Skin epidermis (tissue), 12 donors: ENCODE data around the gene DIDO1.
A peak's percentile ranks its signal among the peaks of the same experiment; 100 is the strongest.
"Not testable (repeated sequence)": the region's sequence is repeated elsewhere in the genome, so short reads cannot be mapped to it uniquely, and the experiment has no call there.

Source experiments
- H3K27ac ChIP-seq, 21 experiments: fragments of 200-600 bp; sonication (generic) in 11 of 21; one replicate each; pipeline ENCODE4 v1.5.0; 2020; ENCODE audit warnings: mild to moderate bottlenecking in 3 of 21, inconsistent platforms in 2 of 21, moderate library complexity in 2 of 21
- H3K4me3 ChIP-seq, 7 experiments: fragments of 200-600 bp; sonication (generic) in 2 of 7; one replicate each; pipeline ENCODE4 v1.5.0; 2020; ENCODE audit warnings: inconsistent platforms in 2 of 7, mild to moderate bottlenecking in 2 of 7, moderate library complexity in 1 of 7

The DIDO1 gene

DNA sequence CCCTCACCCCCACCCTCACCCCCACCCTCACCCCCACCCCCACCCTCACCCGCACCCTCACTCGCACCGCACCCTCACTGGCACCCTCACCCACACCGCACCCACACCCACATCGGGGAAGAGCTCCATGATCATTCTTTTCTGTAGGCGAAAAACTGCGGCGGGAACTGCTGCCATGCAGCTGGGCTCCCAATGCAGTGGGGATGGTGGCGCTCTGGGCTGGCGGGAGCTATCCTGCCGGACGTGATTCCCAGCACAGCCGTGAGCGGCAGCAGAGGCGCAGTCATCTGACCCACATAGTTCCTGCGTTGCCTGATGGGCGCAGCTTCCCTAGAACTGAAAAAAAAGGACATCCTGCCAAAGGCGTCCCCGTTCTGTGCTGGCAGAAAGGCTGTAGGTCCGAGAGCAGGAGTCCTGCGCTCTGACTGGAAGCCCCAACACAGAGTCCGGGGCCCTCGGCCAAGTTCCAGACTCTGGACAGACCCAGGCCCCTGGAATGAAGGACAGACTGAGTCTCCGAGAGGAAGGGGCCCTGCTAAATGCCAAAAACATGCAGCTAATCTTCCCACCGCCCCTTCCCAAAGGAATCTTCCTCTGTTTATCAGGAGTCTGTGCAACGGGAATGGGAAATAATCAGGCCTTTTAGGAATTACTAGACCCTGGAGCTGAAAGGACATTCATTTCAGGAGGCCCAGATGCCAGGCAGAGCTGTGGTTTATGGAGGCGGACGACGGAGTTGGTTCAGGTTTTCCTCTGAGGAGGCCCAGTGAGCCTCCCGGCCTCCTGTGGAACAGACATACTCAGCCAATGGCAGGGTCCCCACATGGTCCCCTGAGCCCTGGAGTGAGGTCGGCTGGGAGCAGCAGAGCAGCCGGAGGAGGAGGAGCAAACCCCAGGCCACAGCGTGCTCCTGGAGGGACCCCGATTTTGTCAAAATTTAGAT, 50.6 kb downstream of the DIDO1 start:
- Histone ChIP-seq H3K4me3 (no peak overlapping the region), H3K27ac (peak overlapping the region in 17 of 21 experiments; percentile 1 to 74 (median 50))

DNA sequence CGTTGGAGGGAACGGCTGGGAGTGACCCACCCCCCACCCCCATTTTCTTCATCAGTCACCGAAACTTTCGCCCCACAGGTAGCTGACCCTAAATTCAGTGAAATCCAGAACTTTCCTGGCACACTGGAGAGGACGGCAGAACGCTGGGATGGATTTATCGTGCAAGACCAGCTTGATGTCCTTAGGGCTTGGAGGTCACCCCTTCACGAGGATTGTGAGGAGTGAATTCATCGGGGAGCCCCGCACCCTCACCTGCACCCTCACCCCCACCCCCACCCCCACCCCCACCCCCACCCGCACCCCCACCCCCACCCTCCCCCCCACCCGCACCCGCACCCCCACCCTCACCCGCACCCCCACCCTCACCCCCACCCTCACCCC, 51.4 kb downstream of the DIDO1 start:
- Histone ChIP-seq H3K4me3 (no peak overlapping the region), H3K27ac (no peak overlapping the region)

DNA sequence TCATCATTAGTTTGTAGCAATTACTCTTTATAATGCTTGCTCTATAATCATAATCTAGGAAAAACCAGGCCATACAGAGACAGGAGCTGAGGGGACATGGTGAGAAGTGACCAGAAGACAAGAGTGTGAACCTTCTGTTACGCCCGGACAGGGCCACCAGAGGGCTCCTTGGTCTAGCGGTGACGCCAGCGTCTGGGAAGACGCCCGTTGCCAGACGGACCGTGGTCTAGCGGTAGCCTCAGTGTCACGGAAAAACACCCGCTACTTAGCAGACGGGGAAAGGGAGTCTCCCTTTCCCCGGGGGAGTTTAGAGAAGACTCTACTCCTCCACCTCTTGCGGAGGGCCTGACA, 52.6 kb downstream of the DIDO1 start:
- H3K27ac ChIP-seq, H3K4me3 ChIP-seq: not testable (repeated sequence)

DNA sequence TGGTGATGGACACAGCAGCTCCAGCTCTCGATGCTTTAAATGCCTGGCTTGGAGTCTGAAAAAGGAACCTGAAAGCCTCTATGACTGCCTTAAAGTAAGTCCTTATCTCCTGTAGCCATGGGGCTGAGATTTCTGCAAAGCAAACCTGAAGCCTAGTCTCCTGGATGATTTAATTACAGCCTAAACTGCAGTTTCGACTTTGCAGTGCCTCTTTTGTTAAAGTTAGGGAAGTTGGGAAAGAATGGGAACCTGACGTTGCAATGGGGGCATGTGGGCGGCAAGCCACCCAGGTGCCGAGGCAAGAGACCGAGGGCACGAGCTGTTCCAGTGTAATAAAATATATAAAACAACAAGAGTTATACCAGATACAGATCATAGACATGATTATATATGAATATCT, 53.0 kb downstream of the DIDO1 start:
- no peak overlapping the region for H3K27ac ChIP-seq

DNA sequence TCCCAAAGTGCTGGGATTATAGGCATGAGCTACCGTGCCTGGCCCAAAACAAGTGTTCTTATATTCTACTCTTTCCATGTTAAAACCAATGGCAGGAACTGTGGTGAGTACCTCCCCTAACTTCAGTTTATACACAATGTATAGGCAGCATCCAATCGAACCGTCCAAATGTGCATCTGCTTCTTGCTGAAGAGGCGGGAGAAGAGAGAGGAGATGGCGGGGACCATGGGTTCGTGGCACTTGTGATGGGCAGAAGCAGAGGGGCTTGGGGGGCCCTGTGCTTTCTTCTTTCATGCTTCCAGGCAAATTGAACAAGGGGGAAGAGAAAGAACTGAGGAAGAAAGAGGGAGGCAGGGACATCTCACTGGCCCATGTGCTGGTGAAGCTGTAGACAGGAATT, 53.4 kb downstream of the DIDO1 start:
- no peak overlapping the region for H3K27ac ChIP-seq
- H3K4me3 ChIP-seq = no peak overlapping the region

More for the DNA sequence above, 53.0 kb downstream of the DIDO1 start:
- no peak overlapping the region for H3K4me3 ChIP-seq

DNA sequence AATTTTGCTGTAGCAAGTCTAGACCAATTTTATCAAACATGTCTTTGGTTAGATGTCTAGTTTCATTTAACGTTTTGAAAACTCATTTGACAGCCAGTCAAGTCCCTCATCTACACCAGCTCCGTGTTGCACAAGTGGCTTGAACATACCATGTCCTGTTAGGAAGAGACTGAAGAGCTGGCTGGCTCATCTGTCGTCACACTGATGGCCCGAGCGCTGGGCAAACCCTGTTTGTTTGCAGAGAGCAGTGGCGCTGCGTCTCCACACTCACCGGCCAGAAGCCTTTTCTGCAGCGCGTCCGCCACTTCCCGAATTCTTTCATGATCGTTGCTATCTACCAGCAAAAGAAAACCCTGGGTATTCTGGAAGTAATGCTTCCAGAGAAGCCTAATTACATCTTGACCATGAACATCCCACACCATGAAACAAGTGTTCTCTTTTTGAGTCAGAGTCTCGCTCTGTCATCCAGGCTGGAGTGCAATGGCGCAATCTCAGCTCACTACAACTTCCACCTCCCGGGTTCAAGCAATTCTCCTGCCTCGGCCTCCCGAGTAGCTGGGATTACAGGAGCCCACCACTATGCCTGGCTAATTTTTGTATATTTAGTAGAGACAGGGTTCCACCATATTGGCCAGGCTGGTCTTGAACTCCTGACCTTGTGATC, 54.0 kb downstream of the DIDO1 start:
- Histone ChIP-seq H3K27ac (no peak overlapping the region), H3K4me3 (no peak overlapping the region)

DNA sequence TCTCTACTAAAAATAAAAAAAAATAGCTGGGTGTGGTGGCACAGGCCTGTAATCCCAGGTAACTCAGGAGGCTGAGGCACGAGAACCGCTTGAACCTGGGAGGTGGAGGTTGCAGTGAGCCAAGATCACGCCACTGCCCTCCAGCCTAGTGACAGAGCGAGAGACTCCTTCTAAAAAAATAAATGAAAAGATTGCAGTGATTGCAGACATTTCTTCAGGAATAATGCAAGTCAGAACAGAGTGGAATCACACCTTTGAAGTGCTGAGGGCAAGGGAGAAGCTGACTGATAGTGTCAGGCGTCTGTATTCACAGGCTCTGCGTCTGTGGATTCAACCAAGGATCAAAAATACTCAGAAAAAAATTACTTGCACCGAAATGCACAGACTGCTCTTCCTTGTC, 62.1 kb downstream of the DIDO1 start:
- H3K27ac ChIP-seq = no peak overlapping the region
- no peak overlapping the region for H3K4me3 ChIP-seq

DNA sequence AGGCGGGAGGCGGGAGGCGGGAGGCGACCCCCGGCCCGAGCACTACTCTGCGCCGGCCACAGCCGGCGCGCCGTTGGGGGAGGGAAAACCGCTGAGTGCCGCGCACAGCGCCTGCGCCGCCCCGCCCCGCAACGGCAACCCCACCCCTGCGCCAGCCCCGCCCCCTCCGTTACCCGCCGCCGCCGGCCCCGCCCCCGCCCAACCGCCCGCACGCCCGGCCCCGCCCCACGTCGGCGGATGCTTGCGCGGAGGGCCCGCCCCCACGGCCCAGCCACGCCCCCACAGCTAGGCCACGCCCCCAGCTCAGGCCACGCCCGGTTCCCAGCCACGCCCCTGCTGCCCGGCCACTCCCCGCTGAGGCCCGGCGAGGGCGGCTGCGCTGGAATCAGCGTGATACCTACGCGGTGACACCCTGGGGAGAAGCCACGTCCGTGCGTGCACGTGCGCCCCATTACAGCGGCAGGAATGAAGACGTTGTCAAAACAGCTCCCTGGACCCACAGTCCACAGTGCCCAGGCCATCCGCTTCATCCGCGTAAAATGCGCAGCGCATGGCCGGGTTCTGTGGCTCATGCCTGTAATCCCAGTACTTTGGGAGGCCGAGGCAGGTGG, 64.5 kb downstream of the DIDO1 start, which contains the start of gene TCFL5:
TSS of gene TCFL5 (minus strand) at position 97 of the 611 bp plus-strand sequence. CDS start 152 bp downstream, outside the sequence.
- H3K4me3 ChIP-seq = peak within 1 kb of the TSS; percentile 20 to 48 (median 28)
- H3K27ac ChIP-seq = peak within 1 kb of the TSS in 5 of 21 experiments; percentile 12 to 45 (median 27)

DNA sequence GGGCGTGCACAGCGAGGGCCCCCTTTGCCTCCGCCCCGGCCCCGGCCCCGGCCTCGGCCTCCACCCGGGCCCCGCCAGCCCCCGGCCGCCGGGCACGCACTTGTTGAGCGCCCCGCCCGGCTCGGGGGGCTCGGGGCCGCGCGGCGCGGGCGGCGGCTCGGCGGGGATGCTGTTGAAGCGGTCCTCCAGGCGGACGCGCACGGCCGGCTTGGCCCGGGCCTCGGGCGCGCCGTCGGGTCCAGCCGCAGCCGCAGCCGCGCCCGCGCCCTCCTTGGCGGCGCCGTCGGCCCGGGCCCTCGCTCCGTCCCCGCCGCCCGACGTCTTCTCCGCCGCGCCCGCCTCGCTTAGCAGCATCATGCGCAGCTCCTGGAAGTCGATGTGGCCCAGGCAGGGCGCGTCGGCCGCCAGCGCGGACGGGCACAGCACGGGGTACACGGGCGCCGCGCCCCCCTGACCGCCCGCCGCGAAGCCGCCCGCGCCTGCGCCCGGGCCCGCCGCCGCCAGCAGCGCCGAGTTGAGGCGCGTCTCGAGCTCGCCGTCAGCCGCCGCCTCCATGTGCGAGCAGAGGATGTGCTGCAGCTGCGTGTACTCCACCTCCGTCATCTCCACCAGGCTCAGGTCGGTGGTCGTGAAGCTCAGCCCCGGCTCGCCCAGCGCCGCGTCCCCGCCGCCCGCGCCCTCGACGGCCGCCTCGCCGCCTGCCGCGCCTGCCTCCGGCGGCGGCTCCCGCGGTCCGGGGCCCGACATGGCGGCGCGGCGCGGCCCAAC, 65.2 kb downstream of the DIDO1 start:
- H3K27ac ChIP-seq = peak overlapping the region in 4 of 21 experiments; percentile 1 to 45 (median 36)
- H3K4me3 ChIP-seq = peak overlapping the region; percentile 20 to 48 (median 28)

DNA sequence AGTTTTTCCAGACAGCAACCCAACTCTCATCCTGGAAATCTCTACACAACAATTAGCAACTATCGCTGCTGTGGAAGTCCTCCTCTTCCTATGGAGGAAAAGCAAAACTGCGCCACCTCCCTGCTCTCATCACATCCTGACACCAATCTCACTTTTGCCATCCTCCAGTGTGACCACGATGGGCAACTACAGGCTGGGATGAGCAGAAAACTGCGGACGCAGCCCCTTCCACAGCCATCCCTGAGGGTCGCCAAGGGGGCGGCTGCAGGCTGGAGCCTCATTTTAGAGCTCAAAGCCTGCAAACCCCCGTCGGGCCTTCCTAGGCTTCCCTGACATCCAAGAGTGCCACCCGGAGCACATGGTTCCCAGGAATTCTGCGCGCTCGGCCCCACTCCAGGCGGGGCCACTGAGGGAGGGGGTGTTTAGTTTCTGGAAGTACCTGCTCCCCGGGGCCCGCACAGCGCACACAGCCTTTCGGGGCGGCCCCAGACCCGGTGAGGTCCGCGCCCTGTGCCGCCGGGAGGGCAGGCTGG, 65.8 kb downstream of the DIDO1 start:
- peak overlapping the region in 6 of 21 experiments; percentile 1 to 45 (median 20) for H3K27ac ChIP-seq

DNA sequence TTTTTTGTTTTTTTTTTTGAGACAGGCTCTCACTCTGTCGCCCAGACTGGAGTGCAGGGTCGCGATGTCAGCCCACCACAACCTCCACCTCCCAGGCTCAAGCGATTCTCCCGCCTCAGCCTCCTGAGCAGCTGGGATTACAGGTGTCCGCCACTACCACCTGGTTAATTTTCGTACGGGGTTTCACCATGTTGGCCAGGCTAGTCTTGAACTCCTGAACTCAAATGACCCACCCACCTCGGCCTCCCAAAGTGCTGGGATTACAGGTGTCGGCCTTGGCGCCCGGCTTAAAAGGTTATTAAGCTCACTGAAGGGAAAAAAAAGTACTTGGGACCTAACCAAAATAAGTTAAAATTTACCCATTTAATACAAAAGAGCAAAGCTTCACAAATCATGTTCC, 66.6 kb downstream of the DIDO1 start:
- Histone ChIP-seq H3K4me3 (peak overlapping the region in 2 of 7 experiments; percentile 34 to 48), H3K27ac (peak overlapping the region in 1 of 21 experiments; percentile 9)

More for the DNA sequence above, 65.8 kb downstream of the DIDO1 start:
- H3K4me3 ChIP-seq = peak overlapping the region; percentile 16 to 48 (median 28)

DNA sequence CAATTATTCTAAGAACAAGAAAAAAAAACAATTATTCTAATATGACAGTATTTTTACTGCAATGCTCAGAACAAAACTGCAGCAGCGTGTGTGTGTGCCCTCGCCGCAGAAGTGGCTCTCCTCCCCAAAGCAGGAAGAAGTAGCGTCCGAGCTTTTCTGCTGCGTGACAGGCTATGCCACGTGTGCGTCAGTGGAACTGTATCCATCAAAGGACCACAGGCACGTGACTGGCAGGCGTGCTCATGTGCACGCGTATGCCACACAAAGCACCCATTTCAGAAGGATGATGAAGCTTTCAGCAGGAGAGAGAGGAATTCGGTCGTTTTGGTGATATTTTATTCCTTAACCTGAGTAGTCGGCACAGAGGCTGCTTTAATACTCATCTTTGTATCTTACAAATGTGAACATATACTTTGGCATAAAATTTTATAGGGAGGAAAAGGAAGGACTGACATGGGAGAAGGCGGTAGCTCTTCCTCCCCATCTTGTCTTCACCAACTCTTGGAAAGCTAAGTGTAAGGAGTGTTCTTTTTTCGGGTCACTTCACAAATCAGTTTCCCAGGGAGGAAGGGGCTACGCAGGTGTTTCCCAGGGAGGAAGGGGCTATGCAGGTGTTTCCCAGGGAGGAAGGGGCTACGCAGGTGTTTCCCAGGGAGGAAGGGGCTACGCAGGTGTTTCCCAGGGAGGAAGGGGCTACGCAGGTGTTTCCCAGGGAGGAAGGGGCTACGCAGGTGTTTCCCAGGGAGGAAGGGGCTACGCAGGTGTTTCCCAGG, 68.1 kb downstream of the DIDO1 start:
- no peak overlapping the region for H3K27ac ChIP-seq
- no peak overlapping the region for H3K4me3 ChIP-seq

DNA sequence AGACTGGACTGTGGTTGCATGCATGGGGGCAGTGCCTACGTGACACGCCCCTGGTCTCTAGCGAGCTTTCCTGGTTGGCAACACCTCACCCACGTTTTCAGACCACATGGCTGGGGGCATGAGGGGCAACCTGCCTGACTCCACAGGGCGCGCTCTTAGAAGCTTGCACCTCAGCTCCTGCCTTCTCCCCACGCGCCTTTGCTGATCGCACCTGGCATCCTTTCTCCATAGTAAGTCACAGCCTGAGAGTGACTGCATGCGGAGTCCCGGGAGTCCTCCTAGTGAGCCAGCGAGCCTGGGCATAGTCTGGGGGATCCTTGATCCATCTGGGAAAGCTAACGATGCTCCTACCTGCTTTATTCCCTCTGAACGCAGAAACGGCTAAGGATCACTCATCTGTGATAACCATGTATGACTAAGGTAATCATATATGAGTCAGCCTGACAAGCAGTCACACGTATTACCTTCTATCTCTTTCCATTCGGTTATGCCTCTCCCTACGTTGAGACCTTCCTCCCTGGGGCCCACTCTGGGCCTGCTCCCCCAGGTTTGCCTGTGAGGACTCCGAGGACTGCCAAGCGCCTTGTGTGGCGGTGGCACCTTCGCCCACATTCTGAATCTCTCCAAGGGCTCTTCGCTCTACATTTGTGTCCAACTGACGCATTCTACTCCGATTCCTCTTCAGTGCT, 69.2 kb downstream of the DIDO1 start:
- peak overlapping the region in 2 of 21 experiments; percentile 19 to 43 for H3K27ac ChIP-seq

DNA sequence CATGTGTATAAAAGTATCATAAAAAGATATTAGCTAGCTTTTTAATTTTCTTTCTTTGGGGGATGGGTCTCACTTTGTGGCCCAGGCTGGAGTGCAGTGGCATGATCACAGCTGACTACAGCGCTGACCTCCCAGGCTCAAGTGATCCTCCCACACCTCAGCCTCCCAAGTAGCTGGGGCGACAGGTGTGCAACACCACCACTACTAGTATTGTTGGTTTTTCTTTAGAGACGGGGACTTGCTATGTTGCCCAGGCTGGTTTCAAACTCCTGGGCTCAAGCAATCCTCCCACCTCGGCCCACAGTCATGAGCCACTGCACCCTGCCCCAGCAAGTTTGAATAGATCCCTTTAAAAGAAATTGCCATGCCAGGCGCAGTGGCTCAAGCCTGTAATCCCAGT, 71.2 kb downstream of the DIDO1 start:
- no peak overlapping the region for H3K4me3 ChIP-seq
- no peak overlapping the region for H3K27ac ChIP-seq

More for the DNA sequence above, 69.2 kb downstream of the DIDO1 start:
- H3K4me3 ChIP-seq = no peak overlapping the region

DNA sequence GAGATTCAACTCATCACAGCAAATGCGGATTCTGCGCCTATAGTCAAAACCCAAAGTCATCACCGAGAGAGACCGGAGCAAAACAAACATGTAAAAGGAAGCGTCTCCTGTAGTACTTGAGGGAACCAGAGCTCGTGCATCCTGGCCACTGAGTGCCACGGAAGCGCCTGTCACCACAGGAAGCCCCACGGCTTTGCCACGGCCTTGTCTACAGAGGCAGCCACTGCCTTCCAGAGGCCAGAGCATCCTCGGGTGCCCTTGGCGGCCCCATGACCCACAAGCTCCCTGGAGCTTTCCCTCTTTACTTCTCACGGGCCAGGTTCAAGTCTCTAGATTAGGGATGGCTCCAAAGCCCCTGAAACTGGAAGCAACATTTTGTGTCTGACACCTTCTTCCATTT, 72.2 kb downstream of the DIDO1 start:
- Histone ChIP-seq H3K27ac (no peak overlapping the region), H3K4me3 (no peak overlapping the region)

DNA sequence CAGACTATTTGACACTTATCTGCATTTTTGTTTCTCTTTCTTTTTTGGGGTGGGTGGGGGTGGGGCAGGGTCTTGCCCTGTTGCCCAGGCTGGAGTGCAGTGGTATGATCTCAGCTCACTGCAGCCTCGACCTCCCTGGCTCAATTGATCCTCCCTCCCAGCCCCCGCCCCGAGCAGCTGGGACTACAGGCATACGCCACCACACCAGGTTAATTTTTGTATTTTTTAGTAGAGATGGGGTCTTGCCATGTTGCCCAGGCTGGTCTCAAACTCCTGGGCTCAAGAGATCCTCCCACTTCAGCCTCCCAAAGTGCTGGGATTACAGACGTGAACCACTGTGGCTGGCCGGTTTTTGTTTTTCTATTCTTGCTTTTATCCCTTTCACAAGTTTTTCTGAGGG, 73.0 kb downstream of the DIDO1 start:
- not testable (repeated sequence) for H3K27ac ChIP-seq, H3K4me3 ChIP-seq

DNA sequence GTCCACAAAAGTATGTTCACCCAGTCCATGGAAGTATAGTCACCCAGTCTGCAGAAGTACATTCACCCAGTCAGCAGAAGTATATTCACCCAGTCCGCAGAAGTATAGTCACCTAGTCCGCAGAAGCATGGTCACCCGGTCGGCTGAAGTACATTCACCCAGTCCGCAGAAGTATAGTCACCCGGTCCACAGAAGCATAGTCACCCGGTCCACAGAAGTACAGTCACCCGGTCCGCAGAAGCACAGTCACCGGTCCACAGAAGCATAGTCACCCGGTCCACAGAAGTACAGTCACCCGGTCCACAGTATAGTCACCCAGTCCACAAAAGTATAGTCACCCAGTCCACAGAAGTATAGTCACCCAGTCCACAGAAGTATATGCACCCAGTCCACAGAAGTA, 73.5 kb downstream of the DIDO1 start:
- no peak overlapping the region for H3K4me3 ChIP-seq
- H3K27ac ChIP-seq = no peak overlapping the region

DNA sequence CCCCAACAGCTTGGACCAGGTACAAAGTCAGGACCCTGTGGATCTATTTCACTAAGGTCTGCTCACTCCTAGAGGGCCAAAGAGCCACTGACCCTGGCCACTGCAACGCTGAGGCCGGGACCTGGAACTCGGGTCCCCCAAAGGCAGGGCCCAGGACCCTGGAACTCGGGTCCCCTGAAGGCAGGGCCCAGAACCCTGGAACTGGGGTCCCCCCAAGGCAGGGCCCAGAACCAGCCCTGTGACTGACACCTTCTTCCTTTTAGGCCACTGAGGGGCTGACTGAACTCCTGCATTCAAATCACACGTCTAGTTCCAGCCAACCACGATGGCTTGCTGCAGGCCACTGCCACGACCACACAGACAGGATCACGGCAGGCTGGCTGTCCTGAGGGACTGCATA, 74.1 kb downstream of the DIDO1 start:
- H3K4me3 ChIP-seq = no peak overlapping the region
- no peak overlapping the region for H3K27ac ChIP-seq
